ENCODE measurements around the gene RAB38.
A peak's percentile ranks its signal among the peaks of the same experiment; 100 is the strongest.

Gene RAB38

GRCh38 chr11:88169471-88169870 is 5.8 kb downstream of the RAB38 start:
- DNase-seq: no peak

- no peak for DNase-seq
Measured at GRCh38 chr11:88167853-88168252, 7.4 kb downstream of the RAB38 start.

GRCh38 chr11:88164806-88165585 is 10.2 kb downstream of the RAB38 start:
- DNase-seq: no peak

- DNase-seq: no peak
Measured at GRCh38 chr11:88164320-88164719, 10.9 kb downstream of the RAB38 start.

GRCh38 chr11:88158081-88158480 is 17.2 kb downstream of the RAB38 start:
- no peak for DNase-seq

GRCh38 chr11:88157370-88157769 is 17.9 kb downstream of the RAB38 start:
- no peak for DNase-seq

- no peak for DNase-seq
Measured at GRCh38 chr11:88152381-88152780, 22.9 kb downstream of the RAB38 start.

GRCh38 chr11:88151709-88152265 is 23.5 kb downstream of the RAB38 start:
- no peak for DNase-seq

- DNase-seq: no peak
Measured at GRCh38 chr11:88146106-88146505, 29.1 kb downstream of the RAB38 start.

- no peak for DNase-seq
Measured at GRCh38 chr11:88139865-88140264, 35.4 kb downstream of the RAB38 start.

- DNase-seq: no peak
Measured at GRCh38 chr11:88131764-88132470, 43.3 kb downstream of the RAB38 start.

GRCh38 chr11:88122956-88123355 is 52.3 kb downstream of the RAB38 start:
- DNase-seq: no peak

GRCh38 chr11:88119561-88119960 is 55.7 kb downstream of the RAB38 start:
- DNase-seq: no peak

- no peak for DNase-seq
Measured at GRCh38 chr11:88117281-88117858, 57.9 kb downstream of the RAB38 start.

- DNase-seq: no peak
Measured at GRCh38 chr11:88115828-88116755, 59.2 kb downstream of the RAB38 start.

- DNase-seq: no peak
Measured at GRCh38 chr11:88114486-88115045, 60.7 kb downstream of the RAB38 start.

- DNase-seq: no peak
Measured at GRCh38 chr11:88106666-88107065, 68.6 kb downstream of the RAB38 start.

- no peak for DNase-seq
Measured at GRCh38 chr11:88105951-88106350, 69.3 kb downstream of the RAB38 start.

GRCh38 chr11:88105526-88105925 is 69.7 kb downstream of the RAB38 start:
- DNase-seq: no peak

- DNase-seq: no peak
Measured at GRCh38 chr11:88104408-88104807, 70.8 kb downstream of the RAB38 start.

GRCh38 chr11:88103337-88104206 is 71.7 kb downstream of the RAB38 start:
- peak; percentile 26 for DNase-seq

Data from stimulated activated CD8-positive, alpha-beta memory T cell treated with anti-CD3 and anti-CD28 coated beads, Interleukin-4, amount 100 ng/mL, for 48 hours (primary cell).